Measurements from ENCODE around the gene GPS1.

GPS1 gene

GRCh38 chr17:82105882-82106687, 54.4 kb downstream of the GPS1 start:
- H3K9me3 ChIP-seq (ENCODE audit: control insufficient read depth in 2 of 2, low read length in 2 of 2), result no peaks in the 10 kb centered on the region
- H3K9ac ChIP-seq (ENCODE audit: low read depth in 1 of 2, low read length in 2 of 2), result peak overlapping the region; percentile 70 to 72
- peaks cover 23 to 35% of the 10 kb centered on the region in 2 donors for H3K4me1 ChIP-seq (ENCODE audit: control insufficient read depth in 2 of 2, insufficient read depth in 2 of 2, low read length in 2 of 2)
- H3K27ac ChIP-seq (ENCODE audit: low read depth in 2 of 2, low read length in 2 of 2), result peak overlapping the region; percentile 80 to 90
- no peaks in the 10 kb centered on the region for H3K27me3 ChIP-seq (ENCODE audit: control insufficient read depth in 2 of 2, insufficient read depth in 2 of 2, low read length in 2 of 2)
- H3K4me3 ChIP-seq (ENCODE audit: low read length in 2 of 2), result peak overlapping the region; percentile 60 to 71
- H3K36me3 ChIP-seq (ENCODE audit: control insufficient read depth in 2 of 2, insufficient read depth in 2 of 2, low read length in 2 of 2), result no peaks in the 10 kb centered on the region

GRCh38 chr17:82106688-82107305, 55.1 kb downstream of the GPS1 start:
- Histone ChIP-seq H3K36me3 (ENCODE audit: control insufficient read depth in 2 of 2, insufficient read depth in 2 of 2, low read length in 2 of 2) (no peaks in the 10 kb centered on the region), H3K4me1 (ENCODE audit: control insufficient read depth in 2 of 2, insufficient read depth in 2 of 2, low read length in 2 of 2) (peaks cover 17 to 27% of the 10 kb centered on the region in 2 donors), H3K9me3 (ENCODE audit: control insufficient read depth in 2 of 2, low read length in 2 of 2) (no peaks in the 10 kb centered on the region), H3K27ac (ENCODE audit: low read depth in 2 of 2, low read length in 2 of 2) (peak overlapping the region; percentile 80 to 90), H3K4me3 (ENCODE audit: low read length in 2 of 2) (peak overlapping the region; percentile 60 to 71), H3K9ac (ENCODE audit: low read depth in 1 of 2, low read length in 2 of 2) (peak overlapping the region; percentile 70 to 72), H3K27me3 (ENCODE audit: control insufficient read depth in 2 of 2, insufficient read depth in 2 of 2, low read length in 2 of 2) (no peaks in the 10 kb centered on the region)
